ENCODE data around the gene SENP5.

The SENP5 gene

GRCh38 chr3:196889844-196890708 is 22.4 kb downstream of the SENP5 start:
- no peak for DNase-seq (ENCODE audit: low spot score)

- no peak for DNase-seq (ENCODE audit: low spot score)
These were observed 27.0 kb downstream of the SENP5 start for GRCh38 chr3:196894557-196895295.

DNA sequence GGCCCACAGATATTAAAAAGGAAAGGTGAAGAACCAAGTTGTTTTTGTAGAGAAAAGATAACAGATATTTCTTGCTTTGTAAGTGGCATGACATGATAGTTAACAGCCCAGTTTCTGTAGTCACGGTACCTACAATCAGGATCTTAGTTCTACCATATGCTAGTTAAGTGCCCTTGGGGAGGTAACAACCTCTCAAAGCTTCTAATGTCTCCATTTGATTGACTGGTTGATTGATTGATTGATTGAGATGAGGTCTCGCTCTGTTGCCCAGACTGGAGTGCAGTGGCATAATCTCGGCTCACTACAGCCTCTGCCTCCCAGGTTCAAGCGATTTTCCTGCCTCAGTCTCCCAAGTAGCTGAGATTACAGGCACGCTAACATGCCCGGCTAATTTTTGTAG is 28.5 kb downstream of the SENP5 start:
- DNase-seq (ENCODE audit: low spot score) = no peak

DNA sequence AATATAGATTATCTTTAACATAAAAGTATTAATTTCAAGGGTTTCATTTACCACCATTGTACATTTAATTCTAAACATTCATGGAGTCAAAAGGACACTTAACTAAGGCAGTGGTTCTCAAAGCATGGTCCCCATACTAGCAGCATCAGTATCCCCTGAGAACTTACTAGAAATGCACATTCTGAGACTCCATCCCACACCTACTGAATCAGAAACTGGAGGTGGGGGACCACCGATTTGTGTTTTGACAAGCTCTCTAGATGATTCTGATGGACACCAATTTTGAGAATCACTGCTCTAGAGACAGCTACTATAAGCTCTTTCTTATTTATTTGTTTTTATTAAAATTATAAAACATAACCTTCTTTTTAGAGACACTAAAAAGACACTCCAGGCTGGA is 34.0 kb downstream of the SENP5 start:
- no peak for DNase-seq (ENCODE audit: low spot score)

DNA sequence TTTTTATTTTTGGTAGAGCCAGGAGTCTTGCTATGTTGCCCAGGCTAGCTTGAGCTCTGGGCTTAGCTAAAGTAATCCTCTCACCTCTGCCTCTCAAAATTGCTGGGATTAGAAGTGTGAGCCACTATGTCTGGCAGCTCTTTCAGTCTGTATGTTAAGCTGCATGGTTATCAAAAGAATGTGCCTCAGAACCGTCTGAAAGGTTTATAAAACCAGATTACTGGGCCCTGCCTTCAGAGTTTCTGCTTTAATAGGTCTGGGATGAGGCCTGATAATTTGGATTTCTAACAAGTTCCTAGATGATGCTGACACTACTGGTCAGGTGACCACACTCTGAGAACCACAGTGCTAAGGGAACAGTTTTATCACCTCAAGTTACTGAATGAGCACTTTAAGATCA is 34.6 kb downstream of the SENP5 start:
- no peak for DNase-seq (ENCODE audit: low spot score)

DNA sequence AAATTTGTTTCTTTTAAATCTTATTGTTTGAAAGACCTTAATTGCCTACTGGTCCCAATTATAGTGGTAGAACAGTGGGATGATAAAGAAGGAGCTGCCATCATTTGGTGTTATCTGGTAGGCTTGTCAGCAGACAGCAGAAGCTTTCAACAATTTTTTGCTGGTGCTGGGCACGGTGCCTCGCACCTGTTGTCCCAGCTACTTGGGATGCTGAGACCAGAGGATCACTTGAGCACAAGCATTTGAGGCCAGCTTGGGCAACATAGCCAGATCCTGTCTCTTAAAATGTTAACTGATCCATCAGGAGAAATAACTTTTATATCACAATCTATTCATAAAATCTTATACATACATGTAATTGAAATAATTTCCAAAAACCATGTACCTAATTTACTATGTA is 36.0 kb downstream of the SENP5 start:
- no peak for DNase-seq (ENCODE audit: low spot score)

DNA sequence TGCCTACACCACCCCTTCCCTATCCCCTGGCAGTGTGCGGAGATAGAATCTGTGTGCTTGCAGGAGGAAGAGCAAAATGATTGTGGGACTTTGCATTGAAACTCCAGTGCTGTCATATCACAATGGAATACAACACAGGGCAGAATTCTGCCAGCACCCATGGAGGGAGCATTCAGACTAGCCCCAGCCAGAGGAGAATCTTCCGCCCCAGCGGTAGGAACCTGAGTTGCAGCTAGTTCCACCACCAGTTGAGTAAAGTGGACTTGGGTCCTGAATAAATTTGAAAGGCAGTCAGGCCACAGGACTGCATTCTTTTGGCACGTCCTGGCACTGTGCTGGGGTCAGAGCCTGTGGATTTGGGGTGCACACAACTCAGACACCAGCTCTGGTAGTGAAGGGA is 47.1 kb downstream of the SENP5 start:
- DNase-seq (ENCODE audit: low spot score) = no peak

GRCh38 chr3:196915375-196915774 is 47.7 kb downstream of the SENP5 start:
- DNase-seq (ENCODE audit: low spot score) = no peak

DNA sequence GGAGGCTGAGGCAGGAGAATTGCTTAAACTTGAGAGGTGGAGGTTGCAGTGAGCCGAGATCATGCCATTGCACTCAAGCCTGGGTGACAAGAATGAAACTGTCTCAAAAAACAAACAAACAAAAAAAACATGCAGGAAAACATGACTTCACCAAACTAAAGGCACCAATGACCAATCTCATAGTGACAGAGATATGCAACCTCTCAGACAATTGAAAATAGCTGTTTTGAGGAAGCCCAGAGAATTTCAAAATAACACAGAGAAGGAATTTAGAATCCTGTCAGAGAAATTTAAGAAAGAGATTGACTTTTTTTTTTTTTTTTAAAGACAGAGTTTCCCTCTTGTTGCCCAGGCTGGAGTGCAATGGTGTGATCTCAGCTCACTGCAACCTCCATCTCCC is 48.5 kb downstream of the SENP5 start:
- no peak for DNase-seq (ENCODE audit: low spot score)

DNA sequence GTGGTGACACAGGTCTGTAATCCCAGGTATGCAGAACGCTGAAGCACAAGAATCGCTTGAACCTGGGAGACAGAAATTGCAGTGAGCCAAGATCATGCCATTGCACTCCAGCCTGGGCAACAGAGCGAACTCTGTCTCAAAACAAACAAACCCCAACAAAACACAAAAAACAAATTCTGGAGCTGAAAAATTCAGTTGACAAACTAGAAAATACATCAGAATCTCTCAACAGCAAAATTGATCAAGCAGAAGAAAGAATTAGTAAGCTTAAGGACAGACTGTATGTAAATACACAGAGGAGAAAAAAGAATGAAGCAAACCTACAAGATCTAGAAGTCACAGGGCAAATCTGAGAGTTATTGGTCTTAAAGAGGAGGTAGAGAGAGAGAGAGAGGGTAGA is 49.3 kb downstream of the SENP5 start:
- DNase-seq (ENCODE audit: low spot score) = no peak

- no peak for DNase-seq (ENCODE audit: low spot score)
These were observed 51.2 kb downstream of the SENP5 start for GRCh38 chr3:196918968-196919367.

- no peak for DNase-seq (ENCODE audit: low spot score)
These were observed 53.0 kb downstream of the SENP5 start for GRCh38 chr3:196920733-196921132.

DNA sequence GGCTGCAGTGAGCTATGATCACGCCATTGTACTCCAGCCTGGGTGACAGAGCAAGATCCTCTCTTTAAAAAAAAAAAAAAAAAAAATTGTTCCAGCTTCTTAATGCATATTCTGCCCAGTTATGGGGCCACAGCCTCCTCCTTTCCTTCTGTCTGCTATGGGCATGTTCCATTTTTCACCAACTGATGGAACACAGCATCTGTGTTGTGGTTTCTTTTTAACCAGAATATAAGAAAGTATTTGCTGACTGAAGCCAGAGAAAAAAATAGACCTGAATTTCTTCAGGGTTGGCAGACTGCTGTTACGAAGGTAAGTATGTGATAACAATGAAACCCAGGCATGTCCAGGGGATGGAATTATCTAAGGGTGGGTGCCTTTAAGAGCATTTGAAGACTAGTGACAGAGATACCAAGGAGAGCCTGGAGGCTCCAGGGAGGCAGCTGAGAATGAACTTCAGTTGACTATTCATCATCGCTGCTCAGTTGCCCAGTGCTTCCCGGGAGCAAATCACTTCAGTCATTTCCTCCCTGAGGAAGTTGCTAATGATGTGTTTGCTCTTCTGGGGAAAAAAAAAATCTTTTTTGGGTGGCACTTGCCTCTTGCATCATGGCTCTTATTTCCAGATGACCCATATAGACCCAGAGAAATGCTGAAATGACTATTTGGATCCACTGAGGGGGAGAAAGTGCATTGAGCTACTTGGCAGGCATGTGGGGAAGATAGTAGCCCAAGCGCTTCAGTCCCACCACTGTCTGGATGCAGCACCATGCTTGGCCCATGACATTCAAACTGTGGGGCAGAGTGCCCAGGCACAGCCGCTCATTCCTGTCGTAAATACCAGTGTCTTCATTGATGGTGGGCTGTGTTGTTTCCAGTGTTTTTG is 60.1 kb downstream of the SENP5 start:
- no peak for DNase-seq (ENCODE audit: low spot score)

GRCh38 chr3:196931157-196931556 is 63.4 kb downstream of the SENP5 start:
- no peak for DNase-seq (ENCODE audit: low spot score)

- no peak for DNase-seq (ENCODE audit: low spot score)
These were observed 64.3 kb downstream of the SENP5 start for GRCh38 chr3:196931828-196932587.

- no peak for DNase-seq (ENCODE audit: low spot score)
These were observed 64.9 kb downstream of the SENP5 start for GRCh38 chr3:196932600-196932999.

- DNase-seq (ENCODE audit: low spot score) = no peak
These were observed 68.6 kb downstream of the SENP5 start for GRCh38 chr3:196936288-196936687.

- no peak for DNase-seq (ENCODE audit: low spot score)
These were observed 70.4 kb downstream of the SENP5 start for GRCh38 chr3:196938124-196938523.

DNA sequence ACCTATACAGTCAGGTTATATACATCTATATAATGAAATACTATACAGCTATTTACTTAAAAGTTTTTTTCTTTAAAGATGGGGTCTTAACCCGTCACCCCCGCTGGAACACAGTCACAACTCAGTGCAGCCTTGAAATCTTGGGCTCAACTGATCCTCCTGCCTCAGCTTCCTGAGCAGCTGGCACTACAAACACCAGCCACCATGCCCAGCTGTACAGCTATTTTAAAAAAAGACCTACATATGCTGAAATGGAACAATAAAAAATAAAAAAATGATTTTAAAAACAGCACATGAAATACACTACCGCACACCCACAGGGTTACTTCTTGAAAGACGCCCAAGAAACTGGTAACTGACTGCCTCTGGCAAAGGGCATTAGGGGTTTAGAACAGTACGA is 70.9 kb downstream of the SENP5 start:
- no peak for DNase-seq (ENCODE audit: low spot score)

GRCh38 chr3:196941729-196942225 is 74.1 kb downstream of the SENP5 start:
- peak; percentile 61 for DNase-seq (ENCODE audit: low spot score)

DNA sequence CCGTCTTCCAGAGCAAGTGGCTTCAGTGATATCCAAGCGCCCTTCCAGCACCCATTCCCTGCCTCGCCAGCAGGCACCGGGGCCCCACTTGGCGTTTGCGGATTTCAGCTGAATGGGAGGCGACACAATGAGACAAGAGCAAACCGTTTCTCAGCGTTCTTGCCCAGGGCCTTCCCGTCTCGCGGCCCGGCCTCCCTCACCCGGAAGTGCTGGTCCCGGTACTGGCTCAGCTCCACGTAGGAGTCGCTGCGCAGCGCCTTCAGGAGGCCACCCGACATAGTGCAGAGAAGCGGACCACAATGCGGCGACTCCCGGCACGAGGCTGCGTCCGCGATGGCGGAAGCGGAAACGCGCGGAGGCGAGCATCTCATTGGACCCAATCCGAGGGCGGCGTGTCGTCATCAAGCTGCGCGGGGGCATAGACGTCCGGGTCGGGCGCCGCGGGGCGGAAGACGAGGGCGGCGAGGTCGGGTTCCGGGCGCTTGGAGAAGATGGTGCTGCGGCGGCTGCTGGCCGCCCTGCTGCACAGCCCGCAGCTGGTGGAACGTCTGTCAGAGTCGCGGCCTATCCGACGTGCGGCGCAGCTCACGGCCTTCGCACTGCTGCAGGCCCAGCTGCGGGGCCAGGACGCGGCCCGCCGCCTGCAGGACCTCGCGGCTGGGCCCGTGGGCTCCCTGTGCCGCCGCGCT is 74.7 kb downstream of the SENP5 start, which contains the start of gene NCBP2:
Gene NCBP2 (minus strand): TSS at position 303 of the 689 bp plus-strand sequence. CDS start 25 bp downstream, at position 278.
- peak; percentile 96 for DNase-seq (ENCODE audit: low spot score)

Data from hepatic stellate cell (primary cell).